DND-41 (cell line): ENCODE data around the gene NUP50.

Experiments
- EZH2 ChIP-seq: IDR thresholded peaks from 3 replicates; pipeline ENCODE4 v1.6.1; 2012; ENCODE audit warnings: borderline replicate concordance, low read depth, mild to moderate bottlenecking, moderate library complexity, low read length, inconsistent platforms; ENCODE audit not compliant: severe bottlenecking
- TF ChIP-seq, protein P1 (sequence below): IDR thresholded peaks from 2 replicates; pipeline ENCODE4 v1.5.1; 2012; ENCODE audit warnings: borderline replicate concordance, low read length, moderate library complexity, mild to moderate bottlenecking; ENCODE audit not compliant: poor library complexity, severe bottlenecking; ENCODE audit errors: extremely low read depth

DNA sequence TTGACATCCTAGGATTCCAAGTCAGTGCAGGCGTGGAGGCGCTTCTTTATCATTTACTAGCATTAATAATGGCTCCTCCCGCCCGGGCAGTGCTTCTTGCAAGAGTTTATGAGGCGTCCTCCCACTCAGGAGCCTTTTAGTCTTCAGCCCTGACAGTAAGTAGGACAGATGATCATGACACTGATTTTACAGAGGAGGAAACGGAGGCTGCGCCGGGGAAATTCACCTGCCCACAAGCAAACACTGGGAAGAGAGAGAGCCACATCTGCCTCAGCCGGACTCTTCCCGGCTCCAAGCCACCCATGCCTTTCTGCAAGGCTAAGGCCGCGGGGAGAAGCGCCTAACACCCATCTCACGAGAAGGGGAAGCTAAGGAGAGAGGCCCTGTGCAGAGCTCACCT, 41.1 kb downstream of the NUP50 start:
- TF ChIP-seq, protein P1, sequence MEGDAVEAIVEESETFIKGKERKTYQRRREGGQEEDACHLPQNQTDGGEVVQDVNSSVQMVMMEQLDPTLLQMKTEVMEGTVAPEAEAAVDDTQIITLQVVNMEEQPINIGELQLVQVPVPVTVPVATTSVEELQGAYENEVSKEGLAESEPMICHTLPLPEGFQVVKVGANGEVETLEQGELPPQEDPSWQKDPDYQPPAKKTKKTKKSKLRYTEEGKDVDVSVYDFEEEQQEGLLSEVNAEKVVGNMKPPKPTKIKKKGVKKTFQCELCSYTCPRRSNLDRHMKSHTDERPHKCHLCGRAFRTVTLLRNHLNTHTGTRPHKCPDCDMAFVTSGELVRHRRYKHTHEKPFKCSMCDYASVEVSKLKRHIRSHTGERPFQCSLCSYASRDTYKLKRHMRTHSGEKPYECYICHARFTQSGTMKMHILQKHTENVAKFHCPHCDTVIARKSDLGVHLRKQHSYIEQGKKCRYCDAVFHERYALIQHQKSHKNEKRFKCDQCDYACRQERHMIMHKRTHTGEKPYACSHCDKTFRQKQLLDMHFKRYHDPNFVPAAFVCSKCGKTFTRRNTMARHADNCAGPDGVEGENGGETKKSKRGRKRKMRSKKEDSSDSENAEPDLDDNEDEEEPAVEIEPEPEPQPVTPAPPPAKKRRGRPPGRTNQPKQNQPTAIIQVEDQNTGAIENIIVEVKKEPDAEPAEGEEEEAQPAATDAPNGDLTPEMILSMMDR = no peak
- TF ChIP-seq EZH2 = no peak
